T-helper 2 cell treated with Interferon-gamma antibody and Interleukin-4, amounts not matched to agents 100 ng/mL and 5 ng/mL, for 36 hours (primary cell): ENCODE results near the gene TTC13. TPM values are rescaled to one million over a fixed set of nuclear protein-coding genes. Genes with fewer than 3 reads are reported as not detected.

Source experiments
- intact Hi-C: fragments of 100-400 bp; cut with micrococcal nuclease; formaldehyde crosslinking; loops from one replicate; pipeline ENCODE4 v1.15.1; 2023
- total RNA-seq: library from RNA; stranded (reverse); gene quantifications from 2 replicates; pipeline ENCODE4 v1.2.3, GENCODE V29; 2022

Gene TTC13
- total RNA-seq, 1 donor from 2014 or later = 29.1 TPM

- intact Hi-C loops = no loop called here
Measured at GRCh38 chr1:230877146-230877923, 101.3 kb downstream of the TTC13 start.

- intact Hi-C loops = no loop called here
Measured at GRCh38 chr1:230876660-230877059, 102.0 kb downstream of the TTC13 start.

GRCh38 chr1:230875370-230875769 lies 103.3 kb downstream of the TTC13 start:
- intact Hi-C loops = no loop called here

GRCh38 chr1:230870916-230871315 lies 107.7 kb downstream of the TTC13 start:
- intact Hi-C loops = loop anchor here (2.0 kb wide), 1 partner anchor 170 kb away; the partner anchor contains the start of gene FAM89A

- intact Hi-C loops = loop anchor here (2.0 to 5.0 kb wide), 2 partner anchors 109 to 1242 kb away; partner anchors contain the start of genes ARV1, TAF5L, TTC13 and URB2
Measured at GRCh38 chr1:230869500-230869899, 109.2 kb downstream of the TTC13 start.

- intact Hi-C loops = loop anchor here (1.0 to 5.0 kb wide), 3 partner anchors 110 to 1242 kb away; partner anchors contain the start of genes ARV1, COG2, TAF5L and TTC13
Measured at GRCh38 chr1:230868736-230869385, 109.8 kb downstream of the TTC13 start.

GRCh38 chr1:230867903-230868735 lies 110.5 kb downstream of the TTC13 start, which contains the start of gene C1orf198:
Gene C1orf198 (minus strand): TSS chr1:230868521. CDS start chr1:230868512, 9 bp downstream.
- intact Hi-C loops = loop anchor here (1.0 to 5.0 kb wide), 3 partner anchors 111 to 1241 kb away; partner anchors contain the start of genes ARV1, COG2, TAF5L and TTC13

GRCh38 chr1:230867101-230867902 lies 111.4 kb downstream of the TTC13 start:
- intact Hi-C loops = loop anchor here (5.0 kb wide), 1 partner anchor 1240 kb away; the partner anchor contains the start of genes TAF5L and URB2

- intact Hi-C loops = loop anchor here (5.0 kb wide), 1 partner anchor 1239 kb away; the partner anchor contains the start of genes TAF5L and URB2
Measured at GRCh38 chr1:230866171-230867070, 112.2 kb downstream of the TTC13 start.

- intact Hi-C loops = loop anchor here (5.0 kb wide), 1 partner anchor 1238 kb away; the partner anchor contains the start of genes TAF5L and URB2
Measured at GRCh38 chr1:230865062-230865817, 113.4 kb downstream of the TTC13 start.

- intact Hi-C loops = no loop called here
Measured at GRCh38 chr1:230864441-230864840, 114.2 kb downstream of the TTC13 start.

- intact Hi-C loops = no loop called here
Measured at GRCh38 chr1:230863449-230863848, 115.2 kb downstream of the TTC13 start.

- intact Hi-C loops = no loop called here
Measured at GRCh38 chr1:230861970-230862595, 116.6 kb downstream of the TTC13 start.

GRCh38 chr1:230861489-230861888 lies 117.2 kb downstream of the TTC13 start:
- intact Hi-C loops = no loop called here

GRCh38 chr1:230860617-230861384 lies 117.9 kb downstream of the TTC13 start:
- intact Hi-C loops = no loop called here

GRCh38 chr1:230858918-230859729 lies 119.5 kb downstream of the TTC13 start:
- intact Hi-C loops = no loop called here
